Measurements from ENCODE around the gene SGCA. TPM values are rescaled to one million over a fixed set of nuclear protein-coding genes. Genes with fewer than 3 reads are reported as not detected.

The SGCA gene
- total and polyA plus RNA-seq, 8 donors = 3.2 to 18.5 (median 5.6) TPM

DNA sequence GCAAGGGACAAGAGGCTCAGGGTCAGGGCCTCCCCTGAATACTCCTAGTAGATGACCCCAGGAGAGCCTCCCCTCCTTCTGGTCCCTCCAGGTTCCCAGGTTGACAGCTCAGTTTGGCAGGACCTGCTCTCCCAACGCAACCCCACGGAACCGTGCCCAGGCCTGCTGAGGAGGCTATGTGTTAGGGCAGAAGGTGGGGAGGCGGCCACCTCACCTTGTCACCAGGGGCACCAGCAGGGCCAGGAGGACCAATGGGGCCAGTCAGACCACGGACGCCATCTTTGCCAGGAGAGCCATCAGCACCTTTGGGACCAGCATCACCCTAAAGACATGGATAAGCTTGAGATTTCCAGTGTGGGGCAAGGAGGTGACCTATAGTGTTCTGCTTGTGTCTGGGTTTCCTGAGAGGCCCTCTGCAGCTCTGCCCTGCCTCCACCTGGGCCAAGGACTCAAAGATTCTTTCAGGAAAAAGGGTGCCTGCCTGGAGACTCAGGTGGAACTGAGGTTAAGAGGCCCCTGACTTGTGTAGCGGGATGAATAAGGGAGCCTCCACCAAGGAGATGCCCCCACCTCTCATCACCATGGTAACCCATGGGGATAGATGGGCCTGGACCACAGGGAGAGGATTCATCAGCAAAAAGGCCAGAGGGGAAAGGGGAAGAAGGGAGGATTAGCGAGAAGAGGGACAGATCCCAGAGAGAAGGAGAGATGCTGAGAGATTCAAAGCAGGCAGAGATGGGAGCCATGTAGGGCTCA, 25.0 kb downstream of the SGCA start:
- TF ChIP-seq, protein P1, sequence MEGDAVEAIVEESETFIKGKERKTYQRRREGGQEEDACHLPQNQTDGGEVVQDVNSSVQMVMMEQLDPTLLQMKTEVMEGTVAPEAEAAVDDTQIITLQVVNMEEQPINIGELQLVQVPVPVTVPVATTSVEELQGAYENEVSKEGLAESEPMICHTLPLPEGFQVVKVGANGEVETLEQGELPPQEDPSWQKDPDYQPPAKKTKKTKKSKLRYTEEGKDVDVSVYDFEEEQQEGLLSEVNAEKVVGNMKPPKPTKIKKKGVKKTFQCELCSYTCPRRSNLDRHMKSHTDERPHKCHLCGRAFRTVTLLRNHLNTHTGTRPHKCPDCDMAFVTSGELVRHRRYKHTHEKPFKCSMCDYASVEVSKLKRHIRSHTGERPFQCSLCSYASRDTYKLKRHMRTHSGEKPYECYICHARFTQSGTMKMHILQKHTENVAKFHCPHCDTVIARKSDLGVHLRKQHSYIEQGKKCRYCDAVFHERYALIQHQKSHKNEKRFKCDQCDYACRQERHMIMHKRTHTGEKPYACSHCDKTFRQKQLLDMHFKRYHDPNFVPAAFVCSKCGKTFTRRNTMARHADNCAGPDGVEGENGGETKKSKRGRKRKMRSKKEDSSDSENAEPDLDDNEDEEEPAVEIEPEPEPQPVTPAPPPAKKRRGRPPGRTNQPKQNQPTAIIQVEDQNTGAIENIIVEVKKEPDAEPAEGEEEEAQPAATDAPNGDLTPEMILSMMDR (IDR thresholded peaks at IDR 0.05) = no peak
- intact Hi-C loops (cut with DNase I) = no loop called here
- Histone ChIP-seq H3K27me3 (no peaks in the 10 kb centered on the region), H3K36me3 (peaks cover 0 to 82% of the 10 kb centered on the region in 2 donors), H3K27ac (peak overlapping the region in 1 of 2 donors; percentile 65), H3K4me3 (no peak overlapping the region), H3K9me3 (no peaks in the 10 kb centered on the region), H3K4me1 (no peaks in the 10 kb centered on the region)
- ATAC-seq (no peak), DNase-seq (peak in 1 of 4 donors; percentile 70)

DNA sequence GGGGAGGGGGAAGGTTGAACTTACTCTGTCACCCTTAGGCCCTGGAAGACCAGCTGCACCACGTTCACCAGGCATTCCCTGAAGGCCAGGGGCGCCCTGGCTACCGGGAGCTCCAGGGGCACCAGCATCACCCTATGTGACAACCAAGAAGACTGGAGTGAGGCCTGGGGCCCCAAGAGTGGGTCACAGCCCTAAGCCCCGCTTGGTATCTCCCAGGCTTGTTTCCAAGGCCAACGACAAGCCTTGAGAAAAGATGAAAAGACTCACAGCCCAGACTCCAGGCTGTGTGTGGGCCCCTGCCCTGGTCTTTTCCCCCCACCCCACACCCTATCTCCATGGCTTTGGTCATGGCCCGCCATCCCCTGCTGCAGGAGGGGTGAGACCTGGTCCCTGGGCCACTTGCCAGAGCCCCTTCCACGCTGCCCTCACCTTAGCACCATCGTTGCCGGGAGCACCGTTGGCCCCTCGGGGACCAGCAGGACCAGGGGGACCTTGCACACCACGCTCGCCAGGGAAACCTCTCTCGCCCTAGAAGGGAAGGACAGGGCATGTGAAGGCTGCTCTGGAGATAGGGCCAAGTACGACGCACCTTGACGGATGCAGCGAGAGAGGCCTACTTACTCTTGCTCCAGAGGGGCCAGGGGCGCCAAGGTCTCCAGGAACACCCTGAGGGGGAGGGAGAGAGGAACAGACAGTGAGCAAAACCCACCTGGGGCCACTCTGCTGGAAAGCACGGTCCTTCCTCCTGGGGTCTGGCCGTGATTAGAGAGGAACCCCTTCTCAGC, 25.7 kb downstream of the SGCA start:
- Histone ChIP-seq H3K27ac (peak overlapping the region in 1 of 2 donors; percentile 65), H3K4me1 (no peaks in the 10 kb centered on the region), H3K4me3 (no peak overlapping the region), H3K9me3 (no peaks in the 10 kb centered on the region), H3K27me3 (no peaks in the 10 kb centered on the region), H3K36me3 (peaks cover 0 to 82% of the 10 kb centered on the region in 2 donors)
- no peak for ATAC-seq
- intact Hi-C loops (cut with DNase I) = no loop called here
- TF ChIP-seq, protein P1 (IDR thresholded peaks at IDR 0.05) = no peak
- peak in 1 of 4 donors; percentile 58 for DNase-seq

DNA sequence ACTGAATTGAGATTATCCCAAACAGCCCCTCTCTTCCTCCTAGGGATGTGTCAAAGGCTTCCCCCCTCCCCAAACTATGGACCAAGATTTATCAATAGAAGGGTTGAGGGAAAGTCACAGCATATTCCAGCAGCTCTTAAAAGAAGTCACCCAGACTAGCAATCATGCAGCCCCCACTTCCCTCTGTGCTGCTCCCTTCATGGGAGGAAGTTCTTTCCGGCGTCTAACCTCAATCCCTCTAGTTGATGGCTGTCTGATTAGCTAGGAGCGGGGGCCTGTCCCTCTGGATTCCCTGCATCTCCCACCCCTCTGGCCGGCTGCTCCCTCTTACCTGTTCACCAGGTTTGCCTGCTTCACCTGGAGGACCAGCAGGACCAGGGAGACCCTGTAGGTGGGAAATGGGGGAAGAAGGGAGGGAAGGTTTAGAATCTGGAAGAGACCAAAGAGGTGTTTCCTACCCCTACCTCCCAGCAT, 26.4 kb downstream of the SGCA start:
- no peaks in the 10 kb centered on the region for H3K27me3 ChIP-seq
- peaks cover 0 to 76% of the 10 kb centered on the region in 2 donors for H3K36me3 ChIP-seq
- H3K27ac ChIP-seq = peak overlapping the region in 1 of 2 donors; percentile 65
- H3K4me3 ChIP-seq = no peak overlapping the region
- ATAC-seq = no peak
- DNase-seq = peak in 1 of 4 donors; percentile 37
- intact Hi-C loops (cut with DNase I) = no loop called here
- TF ChIP-seq, protein P1 (IDR thresholded peaks at IDR 0.05) = no peak
- H3K4me1 ChIP-seq = no peaks in the 10 kb centered on the region
- no peaks in the 10 kb centered on the region for H3K9me3 ChIP-seq

DNA sequence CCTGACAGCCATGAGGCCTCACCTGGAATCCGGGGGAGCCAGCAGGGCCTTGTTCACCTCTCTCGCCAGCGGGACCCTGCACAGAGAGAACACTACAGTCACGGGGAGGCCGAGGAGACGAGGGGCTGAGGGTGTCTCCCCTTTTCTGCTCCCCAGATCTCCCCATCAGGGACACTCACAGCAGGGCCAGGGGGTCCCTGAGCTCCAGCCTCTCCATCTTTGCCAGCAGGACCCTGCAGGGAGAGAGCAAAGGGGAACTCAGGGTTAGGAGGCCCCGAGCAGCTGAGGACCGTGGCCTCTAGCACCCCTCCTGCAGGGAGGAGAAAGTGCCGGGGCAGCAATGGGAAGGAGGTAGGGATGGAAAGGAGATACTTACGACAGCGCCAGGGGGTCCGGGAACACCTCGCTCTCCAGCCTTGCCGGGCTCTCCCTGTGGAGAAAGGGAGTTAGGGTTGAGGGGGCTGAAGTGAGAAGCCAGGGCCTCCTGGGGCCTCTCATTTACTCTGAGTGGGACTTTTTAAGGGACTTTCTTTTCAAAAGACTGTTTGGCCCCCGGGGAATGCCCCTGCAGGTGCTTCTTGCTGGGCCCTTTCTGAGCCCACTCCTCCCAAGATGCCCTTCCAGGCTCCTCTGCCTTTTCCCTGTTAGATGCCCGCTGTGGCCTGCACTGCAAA, 26.9 kb downstream of the SGCA start:
- ATAC-seq = no peak
- TF ChIP-seq, protein P1 (IDR thresholded peaks at IDR 0.05) = no peak
- no peaks in the 10 kb centered on the region for H3K27me3 ChIP-seq
- H3K4me3 ChIP-seq = no peak overlapping the region
- H3K27ac ChIP-seq = peak overlapping the region in 1 of 2 donors; percentile 65
- H3K9me3 ChIP-seq = no peaks in the 10 kb centered on the region
- H3K4me1 ChIP-seq = no peaks in the 10 kb centered on the region
- peaks cover 0 to 70% of the 10 kb centered on the region in 2 donors for H3K36me3 ChIP-seq
- intact Hi-C loops (cut with DNase I) = no loop called here
- DNase-seq = peak in 1 of 4 donors; percentile 45

Measured in left lung (tissue), 10 donors.